ENCODE measurements around the gene GAK.

GAK gene

GRCh38 chr4:960636-961350 is 28.7 kb upstream of the GAK start:
- no peaks in the 10 kb centered on the region for H3K27me3 ChIP-seq (ENCODE audit: insufficient read depth, low read length, poor library complexity)
- H3K4me1 ChIP-seq (ENCODE audit: insufficient read depth, low read length), result no peaks in the 10 kb centered on the region
- peaks cover 75% of the 10 kb centered on the region for H3K36me3 ChIP-seq (ENCODE audit: insufficient read depth, low read length)
- H3K4me3 ChIP-seq (ENCODE audit: low read depth in 1 of 2, low read length in 2 of 2), result no peak overlapping the region
- DNase-seq (no peak), ATAC-seq (ENCODE audit: insufficient read depth, low read depth) (no peak)
- no peak overlapping the region for H2AFZ ChIP-seq (ENCODE audit: low read depth, low read length)
- peaks cover 13% of the 10 kb centered on the region for H4K20me1 ChIP-seq (ENCODE audit: insufficient read depth, low read length)
- no peak overlapping the region for H3K27ac ChIP-seq (ENCODE audit: low read length)
- H3K9me3 ChIP-seq (ENCODE audit: insufficient read depth, low read length, severe bottlenecking), result no peaks in the 10 kb centered on the region
- H3K9ac ChIP-seq (ENCODE audit: low read depth, low read length), result no peak overlapping the region
- no peak for TF ChIP-seq EZH2 (IDR thresholded peaks at IDR 0.05; ENCODE audit: borderline replicate concordance, low read depth, low read length, severe bottlenecking)
- no peak for TF ChIP-seq CTCF (IDR thresholded peaks at IDR 0.05; ENCODE audit: borderline replicate concordance, extremely low read depth, low read length, poor library complexity, severe bottlenecking)
- H3K4me2 ChIP-seq (ENCODE audit: insufficient read depth, low read length), result no peak overlapping the region
- H3K79me2 ChIP-seq (ENCODE audit: insufficient read depth, low read length), result no peaks in the 10 kb centered on the region

GRCh38 chr4:960140-960635 is 28.1 kb upstream of the GAK start:
- Histone ChIP-seq H4K20me1 (ENCODE audit: insufficient read depth, low read length) (peaks cover 13% of the 10 kb centered on the region), H3K27me3 (ENCODE audit: insufficient read depth, low read length, poor library complexity) (no peaks in the 10 kb centered on the region), H3K4me2 (ENCODE audit: insufficient read depth, low read length) (no peak overlapping the region), H3K9ac (ENCODE audit: low read depth, low read length) (no peak overlapping the region), H3K9me3 (ENCODE audit: insufficient read depth, low read length, severe bottlenecking) (no peaks in the 10 kb centered on the region), H3K27ac (ENCODE audit: low read length) (no peak overlapping the region), H3K4me1 (ENCODE audit: insufficient read depth, low read length) (no peaks in the 10 kb centered on the region), H3K4me3 (ENCODE audit: low read depth in 1 of 2, low read length in 2 of 2) (no peak overlapping the region), H2AFZ (ENCODE audit: low read depth, low read length) (no peak overlapping the region), H3K79me2 (ENCODE audit: insufficient read depth, low read length) (no peaks in the 10 kb centered on the region), H3K36me3 (ENCODE audit: insufficient read depth, low read length) (peaks cover 71% of the 10 kb centered on the region)
- no peak for TF ChIP-seq EZH2 (IDR thresholded peaks at IDR 0.05; ENCODE audit: borderline replicate concordance, low read depth, low read length, severe bottlenecking)
- TF ChIP-seq CTCF (IDR thresholded peaks at IDR 0.05; ENCODE audit: borderline replicate concordance, extremely low read depth, low read length, poor library complexity, severe bottlenecking), result no peak
- DNase-seq (no peak), ATAC-seq (ENCODE audit: insufficient read depth, low read depth) (no peak)

- Histone ChIP-seq H4K20me1 (ENCODE audit: insufficient read depth, low read length) (peaks cover 13% of the 10 kb centered on the region), H3K9ac (ENCODE audit: low read depth, low read length) (no peak overlapping the region), H3K36me3 (ENCODE audit: insufficient read depth, low read length) (peaks cover 69% of the 10 kb centered on the region), H3K4me2 (ENCODE audit: insufficient read depth, low read length) (no peak overlapping the region), H3K27ac (ENCODE audit: low read length) (no peak overlapping the region), H3K4me3 (ENCODE audit: low read depth in 1 of 2, low read length in 2 of 2) (no peak overlapping the region), H3K9me3 (ENCODE audit: insufficient read depth, low read length, severe bottlenecking) (no peaks in the 10 kb centered on the region), H3K4me1 (ENCODE audit: insufficient read depth, low read length) (no peaks in the 10 kb centered on the region), H2AFZ (ENCODE audit: low read depth, low read length) (no peak overlapping the region), H3K27me3 (ENCODE audit: insufficient read depth, low read length, poor library complexity) (no peaks in the 10 kb centered on the region), H3K79me2 (ENCODE audit: insufficient read depth, low read length) (no peaks in the 10 kb centered on the region)
- no peak for TF ChIP-seq EZH2 (IDR thresholded peaks at IDR 0.05; ENCODE audit: borderline replicate concordance, low read depth, low read length, severe bottlenecking)
- TF ChIP-seq CTCF (IDR thresholded peaks at IDR 0.05; ENCODE audit: borderline replicate concordance, extremely low read depth, low read length, poor library complexity, severe bottlenecking), result no peak
- no peak for ATAC-seq (ENCODE audit: insufficient read depth, low read depth)
- DNase-seq, result no peak
Measured at GRCh38 chr4:959338-960139, 27.4 kb upstream of the GAK start.
